KOPT-K1 (cell line): ENCODE results near the gene CACNA1E.

Source experiments
- H3K27ac ChIP-seq: fragments of 200-600 bp; sonication (generic); 2 replicates; pipeline ENCODE4 v1.5.1; 2016; ENCODE audit warnings: antibody characterized with exemption, mild to moderate bottlenecking, low read depth, low read length; ENCODE audit not compliant: poor library complexity, severe bottlenecking
- H3K36me3 ChIP-seq: fragments of 200-600 bp; sonication (generic); 2 replicates; pipeline ENCODE4 v1.5.1; 2017; ENCODE audit warnings: antibody characterized with exemption, mild to moderate bottlenecking, low read length, moderate library complexity; ENCODE audit not compliant: insufficient read depth
- H3K9me3 ChIP-seq: fragments of 200-600 bp; sonication (generic); 2 replicates; pipeline ENCODE4 v1.5.1; 2017; ENCODE audit warnings: antibody characterized with exemption, low read length, mild to moderate bottlenecking; ENCODE audit not compliant: insufficient read depth, poor library complexity, severe bottlenecking

The CACNA1E gene

GRCh38 chr1:181559142-181559541 lies 75.8 kb downstream of the CACNA1E start:
- Histone ChIP-seq H3K36me3 (no peaks in the 10 kb centered on the region), H3K27ac (no peak overlapping the region), H3K9me3 (no peaks in the 10 kb centered on the region)

DNA sequence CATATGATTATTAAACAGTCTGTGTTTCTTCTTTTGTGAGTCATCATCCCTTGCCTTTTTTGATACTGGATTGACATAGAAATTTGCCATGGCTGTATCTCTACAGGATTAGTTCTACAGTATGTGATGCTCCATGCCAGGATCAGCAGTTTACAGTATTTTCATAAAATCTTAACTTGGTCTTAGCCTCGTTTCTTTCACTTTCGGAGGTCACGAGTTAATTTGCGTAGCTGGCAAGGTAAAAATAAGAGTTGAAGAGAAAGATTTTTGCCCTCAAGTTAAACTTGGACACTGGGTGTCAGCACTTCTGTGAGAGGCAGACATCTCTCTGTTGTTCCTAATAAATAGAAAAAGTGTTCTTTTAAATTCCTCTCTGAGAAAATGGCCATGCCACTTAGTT lies 79.1 kb downstream of the CACNA1E start:
- no peaks in the 10 kb centered on the region for H3K9me3 ChIP-seq
- no peaks in the 10 kb centered on the region for H3K36me3 ChIP-seq
- H3K27ac ChIP-seq, result no peak overlapping the region

DNA sequence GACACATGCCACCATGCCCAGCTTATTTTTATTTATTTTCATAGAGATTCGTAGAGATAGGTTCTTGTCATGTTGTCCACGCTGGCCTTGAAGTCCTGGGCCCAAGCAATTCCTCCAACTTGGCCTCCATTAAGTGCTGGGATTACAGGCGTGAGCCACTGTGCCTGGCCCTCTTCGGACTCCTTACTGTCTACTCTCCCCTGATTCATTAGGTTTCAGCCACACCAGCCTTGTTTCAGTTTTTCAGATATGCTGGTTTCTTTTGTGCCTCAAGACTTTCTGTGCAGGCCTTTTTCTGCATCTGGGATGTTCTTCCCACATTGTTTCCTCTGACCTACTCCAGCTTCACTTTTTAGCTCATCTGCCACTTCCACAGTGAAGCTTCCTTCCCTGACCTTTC lies 85.4 kb downstream of the CACNA1E start:
- Histone ChIP-seq H3K9me3 (no peaks in the 10 kb centered on the region), H3K36me3 (no peaks in the 10 kb centered on the region), H3K27ac (no peak overlapping the region)

- no peaks in the 10 kb centered on the region for H3K9me3 ChIP-seq
- no peaks in the 10 kb centered on the region for H3K36me3 ChIP-seq
- no peak overlapping the region for H3K27ac ChIP-seq
Measured at GRCh38 chr1:181577475-181577874, 94.2 kb downstream of the CACNA1E start.

DNA sequence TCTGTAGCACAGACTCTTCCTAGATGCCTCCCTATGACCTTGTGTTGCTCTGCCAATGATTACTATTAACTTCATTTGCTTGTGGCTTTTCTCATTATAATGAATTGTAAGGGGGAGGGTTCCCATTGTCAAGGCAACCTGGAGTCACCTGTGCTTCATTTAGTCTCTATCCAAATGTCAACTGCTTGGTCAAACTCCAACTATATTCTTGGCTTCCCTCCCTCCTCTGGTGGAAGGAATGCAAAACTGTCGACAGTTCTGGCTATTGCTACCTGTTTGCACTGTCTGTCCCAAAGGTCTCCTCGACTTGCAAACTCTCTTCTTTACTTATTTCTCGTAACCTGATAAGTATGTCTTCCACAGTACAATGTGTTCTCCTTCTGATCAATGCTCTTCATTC lies 100.3 kb downstream of the CACNA1E start:
- no peaks in the 10 kb centered on the region for H3K9me3 ChIP-seq
- no peak overlapping the region for H3K27ac ChIP-seq
- no peaks in the 10 kb centered on the region for H3K36me3 ChIP-seq

GRCh38 chr1:181587870-181588438 lies 104.6 kb downstream of the CACNA1E start:
- Histone ChIP-seq H3K27ac (no peak overlapping the region), H3K36me3 (no peaks in the 10 kb centered on the region), H3K9me3 (no peaks in the 10 kb centered on the region)

DNA sequence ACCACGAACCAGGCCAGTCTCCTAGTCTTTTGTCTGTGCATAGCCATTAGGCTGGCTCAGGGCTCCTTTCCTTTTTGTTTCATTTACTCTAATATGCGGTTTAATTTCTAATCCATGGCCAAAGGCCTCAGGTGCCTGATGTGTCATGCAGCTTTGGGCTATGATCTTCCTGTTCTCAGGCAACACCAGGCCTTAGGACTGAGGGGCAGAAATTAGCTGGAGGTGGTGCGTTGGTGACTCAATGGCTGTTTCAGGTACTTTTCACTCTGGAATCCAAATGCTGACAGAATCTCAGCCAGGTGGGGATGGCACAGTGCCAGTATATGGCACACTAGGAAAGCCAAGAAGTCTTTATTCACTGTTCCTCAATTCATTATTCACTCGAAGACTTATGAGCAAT lies 105.3 kb downstream of the CACNA1E start:
- H3K9me3 ChIP-seq, result no peaks in the 10 kb centered on the region
- H3K27ac ChIP-seq, result no peak overlapping the region
- no peaks in the 10 kb centered on the region for H3K36me3 ChIP-seq

DNA sequence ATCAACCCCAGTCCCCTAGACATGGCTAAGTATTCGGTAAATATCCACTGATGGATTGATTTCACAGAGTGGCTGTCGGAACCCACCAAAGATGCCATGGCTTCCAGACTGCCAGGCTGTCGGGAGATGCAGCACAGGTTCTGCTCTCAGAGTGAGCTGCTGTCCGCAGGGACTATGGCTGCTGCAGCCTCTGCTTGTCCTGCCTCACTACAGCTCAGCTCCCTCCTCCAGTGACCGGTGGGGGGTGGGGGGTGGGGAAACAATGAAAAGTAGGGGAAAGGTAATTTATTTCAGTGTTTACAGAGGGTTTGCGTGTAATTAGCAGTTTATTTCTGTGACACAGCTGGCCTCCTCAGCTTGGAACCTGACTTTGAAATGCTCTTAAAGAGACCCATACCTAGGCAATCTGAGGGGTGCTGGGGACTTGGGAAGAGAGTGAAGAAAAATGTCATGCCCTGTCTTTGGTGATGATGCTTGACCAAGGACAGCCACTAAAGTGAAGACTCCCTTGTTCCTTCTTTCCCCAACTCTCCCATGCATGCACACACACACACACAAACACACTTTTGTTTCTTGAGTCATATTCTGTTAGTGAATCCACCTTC lies 109.0 kb downstream of the CACNA1E start:
- Histone ChIP-seq H3K27ac (no peak overlapping the region), H3K9me3 (no peaks in the 10 kb centered on the region), H3K36me3 (no peaks in the 10 kb centered on the region)

DNA sequence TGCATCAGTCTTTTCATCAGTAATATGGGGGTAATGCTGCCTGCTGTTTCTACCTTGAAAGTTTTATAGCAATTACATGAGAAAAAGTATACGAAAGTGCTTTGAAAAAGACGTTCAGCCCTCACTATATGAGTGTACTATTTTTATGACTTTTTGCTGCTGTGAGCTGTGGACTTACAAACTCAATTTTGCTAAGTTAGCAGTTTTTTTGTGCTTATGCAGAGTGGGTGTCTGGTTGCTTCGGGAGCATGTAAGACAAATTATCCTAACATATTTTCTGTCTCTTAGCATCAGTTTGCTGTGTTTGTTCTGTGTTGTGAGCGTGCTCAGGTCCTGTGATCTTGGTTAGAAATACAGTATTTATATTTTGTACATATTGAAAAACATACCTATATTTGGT lies 109.7 kb downstream of the CACNA1E start:
- no peak overlapping the region for H3K27ac ChIP-seq
- no peaks in the 10 kb centered on the region for H3K9me3 ChIP-seq
- H3K36me3 ChIP-seq, result no peaks in the 10 kb centered on the region

- Histone ChIP-seq H3K27ac (no peak overlapping the region), H3K9me3 (no peaks in the 10 kb centered on the region), H3K36me3 (no peaks in the 10 kb centered on the region)
Measured at GRCh38 chr1:181594553-181594952, 111.2 kb downstream of the CACNA1E start.

DNA sequence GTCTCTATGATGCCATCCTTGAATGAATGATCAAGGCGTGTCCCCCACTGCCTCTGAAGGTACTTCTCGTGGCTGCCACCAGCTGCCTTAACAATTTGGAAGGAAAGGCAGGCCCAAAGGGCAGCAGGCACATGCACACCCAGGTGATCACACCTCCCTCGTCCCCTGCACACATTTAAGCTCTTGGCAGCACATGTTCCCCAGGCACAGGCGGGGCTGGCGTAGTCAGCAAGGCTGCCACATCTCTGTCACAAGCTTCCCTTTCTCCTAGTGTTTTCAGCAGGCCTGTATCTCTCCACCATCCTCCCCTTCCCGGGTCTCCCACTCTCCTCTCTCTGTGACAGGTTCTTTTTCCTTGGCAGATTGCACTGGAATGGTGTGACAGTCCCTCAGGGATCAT lies 111.9 kb downstream of the CACNA1E start:
- Histone ChIP-seq H3K9me3 (no peaks in the 10 kb centered on the region), H3K36me3 (no peaks in the 10 kb centered on the region), H3K27ac (no peak overlapping the region)

DNA sequence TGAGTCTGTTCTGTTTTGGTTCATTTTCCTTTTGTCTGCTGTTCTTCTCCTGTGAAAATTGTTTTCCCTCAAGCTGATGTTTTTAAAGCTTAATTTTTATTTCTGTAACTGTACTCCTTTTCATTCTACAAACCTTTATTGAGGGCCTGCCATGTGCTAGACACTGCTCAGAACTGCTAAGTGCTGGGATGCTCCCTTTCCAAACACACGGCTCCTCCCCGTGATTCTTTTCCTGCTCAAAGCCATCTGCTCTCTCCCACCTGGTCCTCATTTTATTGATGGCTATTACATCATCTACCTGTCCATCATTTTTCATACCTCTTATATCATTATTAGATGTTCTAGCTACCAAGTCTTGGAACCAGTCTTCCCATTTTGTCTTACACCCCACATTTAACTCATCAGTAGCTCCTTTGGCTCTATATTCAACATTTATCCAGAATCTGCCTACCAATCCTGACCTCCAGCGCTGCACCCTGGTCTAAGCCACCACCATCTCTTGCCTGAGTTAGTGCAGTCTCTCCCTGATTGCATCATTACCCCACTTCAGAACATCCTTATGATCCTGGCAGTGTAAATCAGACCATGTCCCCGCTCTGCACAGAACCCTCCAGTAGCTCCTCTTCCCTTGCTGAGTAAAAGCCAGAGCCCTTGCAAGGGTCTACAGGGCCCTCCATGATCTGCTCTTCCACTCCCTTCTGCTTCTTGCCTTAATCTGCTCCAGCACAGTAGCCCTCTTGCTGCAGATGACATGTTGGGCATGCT lies 118.1 kb downstream of the CACNA1E start:
- Histone ChIP-seq H3K36me3 (no peaks in the 10 kb centered on the region), H3K9me3 (no peaks in the 10 kb centered on the region), H3K27ac (no peak overlapping the region)

DNA sequence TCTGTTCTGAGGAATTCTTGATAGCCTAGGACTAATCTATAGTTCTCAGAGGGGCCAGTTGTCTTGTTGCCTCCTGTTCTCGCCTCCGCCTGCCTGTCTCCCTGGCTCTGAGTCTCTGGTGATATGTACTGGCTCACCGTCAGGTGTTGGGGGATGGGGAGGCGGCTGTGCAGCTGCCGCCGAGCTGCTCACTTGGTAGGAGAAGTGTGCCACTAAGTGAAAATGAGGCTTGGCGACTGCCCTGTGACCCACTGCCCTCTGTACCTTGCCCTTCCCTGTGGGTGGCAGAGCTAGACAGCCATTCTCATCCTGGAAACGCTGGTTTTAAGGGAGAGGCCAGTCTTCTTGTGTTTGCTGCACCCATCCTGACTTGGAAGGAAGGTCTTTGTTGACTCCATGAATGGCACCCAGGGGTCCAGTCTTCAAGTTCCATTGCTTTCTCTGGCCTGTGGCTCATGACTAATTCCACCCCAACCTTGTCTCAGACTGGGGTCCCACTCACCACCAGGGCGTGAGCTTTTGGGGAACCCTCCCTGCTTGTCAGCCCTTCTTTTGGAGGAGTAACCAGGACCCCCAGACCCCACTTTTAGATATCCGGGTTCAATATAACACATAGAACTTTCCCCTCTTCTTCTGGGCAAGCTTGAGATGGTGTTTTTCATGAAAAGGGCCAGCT lies 120.6 kb downstream of the CACNA1E start:
- no peaks in the 10 kb centered on the region for H3K9me3 ChIP-seq
- H3K27ac ChIP-seq, result no peak overlapping the region
- H3K36me3 ChIP-seq, result no peaks in the 10 kb centered on the region

DNA sequence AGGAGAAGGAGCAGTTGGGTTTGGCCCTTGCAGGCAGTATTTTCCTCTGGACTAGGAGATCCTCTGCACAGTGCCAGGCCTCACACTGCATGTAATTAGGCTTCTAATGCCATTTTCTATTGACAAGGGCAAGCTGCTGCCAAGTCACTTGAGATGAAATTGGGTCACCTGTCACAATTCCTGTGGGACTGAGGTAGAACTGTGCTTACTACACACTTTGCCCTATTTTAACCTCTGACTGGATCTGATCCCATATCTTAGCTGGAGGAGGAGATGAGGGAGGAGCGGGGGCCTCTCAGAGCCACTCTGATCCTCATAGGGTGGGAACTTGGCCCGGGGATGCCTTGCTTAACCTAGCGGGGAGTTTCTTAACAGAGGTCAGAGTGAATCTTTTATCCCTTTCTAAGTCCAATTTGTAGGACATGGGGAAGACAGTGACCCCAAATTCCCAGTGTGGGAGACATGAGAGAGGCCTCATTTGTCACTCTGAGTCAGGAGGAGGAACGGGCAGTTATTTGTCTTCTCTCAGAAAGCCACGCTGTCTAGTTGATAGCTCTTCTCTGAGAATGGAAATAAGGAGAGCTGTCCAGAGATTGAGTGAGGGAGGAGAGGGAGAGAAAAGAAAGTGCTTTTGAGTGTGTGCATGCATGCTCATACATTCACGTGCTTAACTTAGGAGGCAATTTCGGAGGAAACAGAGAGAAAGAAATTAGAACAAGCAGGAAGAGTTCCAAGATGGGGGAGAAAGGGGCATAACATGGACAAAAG lies 121.3 kb downstream of the CACNA1E start:
- Histone ChIP-seq H3K36me3 (no peaks in the 10 kb centered on the region), H3K27ac (no peak overlapping the region), H3K9me3 (no peaks in the 10 kb centered on the region)

DNA sequence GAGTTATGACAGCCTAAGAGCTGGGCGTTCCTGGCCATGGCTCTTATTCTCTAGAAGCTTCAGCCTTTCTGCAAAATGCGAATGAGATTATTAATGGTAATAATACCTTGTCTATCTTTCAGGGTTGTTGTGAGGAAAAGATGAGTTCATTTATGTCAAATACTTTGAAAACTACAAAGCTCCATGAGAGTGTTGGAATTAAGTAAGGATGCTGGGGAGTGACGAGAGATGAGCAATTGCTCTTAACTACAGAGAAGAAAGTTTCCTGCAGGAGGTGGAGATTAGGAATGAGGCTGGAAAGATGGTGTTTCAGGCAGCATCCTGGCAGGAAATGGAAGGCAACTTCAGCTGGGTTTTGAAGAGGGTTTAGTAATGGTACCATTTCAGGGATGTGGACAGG lies 124.2 kb downstream of the CACNA1E start:
- Histone ChIP-seq H3K9me3 (no peaks in the 10 kb centered on the region), H3K36me3 (no peaks in the 10 kb centered on the region), H3K27ac (no peak overlapping the region)
